Neural cell (in vitro differentiated cells): ENCODE measurements around the gene LFNG.

ENCODE experiments used
- CTCF ChIP-seq: fragments of 450-650 bp; IDR thresholded peaks from 2 replicates; pipeline ENCODE4 v1.5.1; 2014; ENCODE audit warnings: antibody characterized with exemption, mild to moderate bottlenecking, moderate library complexity; ENCODE audit not compliant: poor library complexity, severe bottlenecking
- EZH2 ChIP-seq: fragments of 200-600, 300-800 bp; shearing (Covaris generic), sonication (generic); IDR thresholded peaks from 2 replicates; pipeline ENCODE4 v1.6.1; 2014; ENCODE audit warnings: antibody characterized with exemption, low read length, borderline replicate concordance, mild to moderate bottlenecking; ENCODE audit not compliant: insufficient read depth, poor library complexity, severe bottlenecking
- POLR2AphosphoS5 ChIP-seq: IDR thresholded peaks from 2 replicates; pipeline ENCODE4 v1.6.1; 2012

- no peak for TF ChIP-seq POLR2AphosphoS5
- TF ChIP-seq EZH2: no peak
- no peak for TF ChIP-seq CTCF
Measured at GRCh38 chr7:2496375-2496774, 23.2 kb upstream of the LFNG start.
